ENCODE data around the gene LYPD6.
"Not testable (repeated sequence)": the region's sequence is repeated elsewhere in the genome, so short reads cannot be mapped to it uniquely, and the experiment has no call there.

LYPD6 gene

DNA sequence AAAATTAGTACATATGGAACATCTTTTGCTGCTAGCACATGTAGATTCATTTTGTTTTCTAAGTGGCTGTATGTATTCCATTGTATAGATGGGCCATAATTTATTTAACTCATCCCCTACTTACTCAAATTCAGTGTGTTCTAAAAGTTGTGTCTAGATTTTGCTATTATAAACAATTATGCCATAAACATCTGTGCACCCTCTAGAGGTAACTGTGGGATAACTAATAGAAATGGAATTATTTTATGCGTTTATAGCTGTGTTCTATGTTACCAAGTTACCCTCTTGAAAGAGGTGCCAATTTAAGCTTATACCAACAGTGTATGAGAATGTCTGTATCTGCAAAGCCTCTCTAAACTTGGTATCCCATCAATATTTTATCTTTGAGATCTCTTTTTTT is 156.8 kb downstream of the LYPD6 start:
- Histone ChIP-seq H3K4me1 (peaks cover 13% of the 10 kb centered on the region), H3K9me3 (ENCODE audit: control insufficient read depth, low read length) (no peaks in the 10 kb centered on the region), H3K4me3 (ENCODE audit: low read depth, low read length) (no peak overlapping the region), H3K36me3 (ENCODE audit: control insufficient read depth, insufficient read depth, low read length) (no peaks in the 10 kb centered on the region), H2AFZ (no peak overlapping the region), H3K27me3 (ENCODE audit: control insufficient read depth, insufficient read depth, low read length) (no peaks in the 10 kb centered on the region), H3K79me2 (no peaks in the 10 kb centered on the region), H3K9ac (no peak overlapping the region), H3K4me2 (ENCODE audit: low read length) (no peak overlapping the region), H3K27ac (no peak overlapping the region)
- TF ChIP-seq, protein P1, sequence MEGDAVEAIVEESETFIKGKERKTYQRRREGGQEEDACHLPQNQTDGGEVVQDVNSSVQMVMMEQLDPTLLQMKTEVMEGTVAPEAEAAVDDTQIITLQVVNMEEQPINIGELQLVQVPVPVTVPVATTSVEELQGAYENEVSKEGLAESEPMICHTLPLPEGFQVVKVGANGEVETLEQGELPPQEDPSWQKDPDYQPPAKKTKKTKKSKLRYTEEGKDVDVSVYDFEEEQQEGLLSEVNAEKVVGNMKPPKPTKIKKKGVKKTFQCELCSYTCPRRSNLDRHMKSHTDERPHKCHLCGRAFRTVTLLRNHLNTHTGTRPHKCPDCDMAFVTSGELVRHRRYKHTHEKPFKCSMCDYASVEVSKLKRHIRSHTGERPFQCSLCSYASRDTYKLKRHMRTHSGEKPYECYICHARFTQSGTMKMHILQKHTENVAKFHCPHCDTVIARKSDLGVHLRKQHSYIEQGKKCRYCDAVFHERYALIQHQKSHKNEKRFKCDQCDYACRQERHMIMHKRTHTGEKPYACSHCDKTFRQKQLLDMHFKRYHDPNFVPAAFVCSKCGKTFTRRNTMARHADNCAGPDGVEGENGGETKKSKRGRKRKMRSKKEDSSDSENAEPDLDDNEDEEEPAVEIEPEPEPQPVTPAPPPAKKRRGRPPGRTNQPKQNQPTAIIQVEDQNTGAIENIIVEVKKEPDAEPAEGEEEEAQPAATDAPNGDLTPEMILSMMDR (IDR thresholded peaks at IDR 0.05): peak; percentile 19

DNA sequence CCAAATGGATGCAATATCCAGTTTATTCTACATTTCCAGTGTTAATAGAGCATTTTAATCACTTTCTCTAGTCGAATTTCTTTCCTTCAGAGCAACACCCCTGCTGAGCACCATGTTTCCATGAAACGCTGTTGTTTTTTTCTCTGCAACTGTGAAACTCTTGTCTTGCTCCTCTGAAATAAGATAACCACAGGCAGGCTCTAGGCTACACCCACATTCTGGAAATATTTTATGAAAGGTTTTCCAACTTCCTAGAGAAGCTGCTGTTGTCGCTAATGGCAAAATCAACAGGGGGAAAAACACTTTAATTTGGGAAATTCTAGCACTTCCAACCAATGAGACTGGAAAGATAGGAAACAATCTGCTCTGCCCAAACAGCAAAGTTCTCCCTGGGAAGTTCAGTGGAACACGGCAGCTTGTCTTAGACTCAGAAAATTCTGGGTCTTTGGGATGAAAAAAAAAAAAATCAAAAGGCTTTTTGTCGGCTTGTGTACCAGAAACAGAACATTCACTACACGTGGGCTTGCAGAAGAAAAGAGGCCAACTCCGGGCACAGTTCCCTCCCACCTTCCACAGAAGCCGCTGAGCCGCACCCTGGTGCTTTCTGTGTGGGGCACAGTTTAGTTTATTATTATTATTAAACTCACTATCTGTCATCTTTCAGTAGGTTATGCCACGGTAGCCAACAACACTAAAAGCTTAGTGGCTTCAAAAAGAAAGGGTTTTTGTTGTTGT is 158.5 kb downstream of the LYPD6 start:
- peaks cover 13% of the 10 kb centered on the region for H3K4me1 ChIP-seq
- H3K27ac ChIP-seq: no peak overlapping the region
- no peaks in the 10 kb centered on the region for H3K9me3 ChIP-seq (ENCODE audit: control insufficient read depth, low read length)
- H3K79me2 ChIP-seq: no peaks in the 10 kb centered on the region
- H3K4me2 ChIP-seq (ENCODE audit: low read length): no peak overlapping the region
- H3K36me3 ChIP-seq (ENCODE audit: control insufficient read depth, insufficient read depth, low read length): no peaks in the 10 kb centered on the region
- no peak overlapping the region for H2AFZ ChIP-seq
- TF ChIP-seq, protein P1 (IDR thresholded peaks at IDR 0.05): no peak
- no peaks in the 10 kb centered on the region for H3K27me3 ChIP-seq (ENCODE audit: control insufficient read depth, insufficient read depth, low read length)
- no peak overlapping the region for H3K9ac ChIP-seq
- H3K4me3 ChIP-seq (ENCODE audit: low read depth, low read length): no peak overlapping the region

DNA sequence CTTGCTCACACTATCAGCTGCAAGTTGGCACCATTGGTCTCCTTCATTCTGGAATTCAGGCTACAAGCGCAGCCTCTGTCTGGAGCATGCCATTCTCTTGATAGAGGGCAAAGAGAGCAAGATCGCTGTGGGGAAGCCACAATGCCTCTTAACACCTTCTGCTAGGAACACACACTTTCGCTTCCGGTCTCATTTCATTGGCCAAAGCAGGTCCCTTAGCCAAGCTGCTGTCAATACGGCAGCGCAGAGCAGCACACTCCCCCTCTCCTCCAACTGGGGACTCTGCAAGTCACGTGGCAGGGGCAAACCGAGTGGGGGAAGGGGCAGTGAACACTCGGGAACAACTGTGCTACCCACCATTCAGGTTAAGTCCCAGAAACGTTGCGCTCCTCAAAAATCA is 159.1 kb downstream of the LYPD6 start:
- H3K27me3 ChIP-seq (ENCODE audit: control insufficient read depth, insufficient read depth, low read length): no peaks in the 10 kb centered on the region
- H2AFZ ChIP-seq: no peak overlapping the region
- no peaks in the 10 kb centered on the region for H3K79me2 ChIP-seq
- H3K27ac ChIP-seq: no peak overlapping the region
- H3K4me1 ChIP-seq: peaks cover 13% of the 10 kb centered on the region
- H3K9me3 ChIP-seq (ENCODE audit: control insufficient read depth, low read length): no peaks in the 10 kb centered on the region
- H3K9ac ChIP-seq: no peak overlapping the region
- TF ChIP-seq, protein P1 (IDR thresholded peaks at IDR 0.05): no peak
- no peaks in the 10 kb centered on the region for H3K36me3 ChIP-seq (ENCODE audit: control insufficient read depth, insufficient read depth, low read length)
- H3K4me3 ChIP-seq (ENCODE audit: low read depth, low read length): no peak overlapping the region
- no peak overlapping the region for H3K4me2 ChIP-seq (ENCODE audit: low read length)

DNA sequence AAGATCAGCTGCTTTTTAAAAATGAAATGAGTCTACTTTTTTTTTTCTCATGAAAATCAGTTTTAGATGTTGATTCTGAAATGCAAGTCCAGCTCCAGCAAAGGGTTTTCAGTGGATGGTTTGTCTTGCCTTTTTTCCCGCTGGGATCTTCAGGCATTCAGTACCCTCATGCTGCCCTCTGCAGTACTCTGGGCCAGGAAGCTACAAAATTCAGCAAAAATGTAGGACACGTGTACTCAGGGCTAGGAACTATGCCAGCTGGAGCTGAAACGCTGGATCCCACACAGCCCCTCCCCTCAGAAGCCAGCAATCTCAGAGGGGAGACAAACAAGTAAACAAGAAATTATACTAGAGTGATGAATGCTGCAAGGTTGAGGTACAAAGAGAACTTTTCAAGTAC is 159.9 kb downstream of the LYPD6 start:
- no peaks in the 10 kb centered on the region for H3K79me2 ChIP-seq
- no peaks in the 10 kb centered on the region for H3K9me3 ChIP-seq (ENCODE audit: control insufficient read depth, low read length)
- peak overlapping the region; percentile 34 for H2AFZ ChIP-seq
- no peak overlapping the region for H3K9ac ChIP-seq
- TF ChIP-seq, protein P1 (IDR thresholded peaks at IDR 0.05): peak; percentile 27
- H3K4me3 ChIP-seq (ENCODE audit: low read depth, low read length): no peak overlapping the region
- H3K27me3 ChIP-seq (ENCODE audit: control insufficient read depth, insufficient read depth, low read length): no peaks in the 10 kb centered on the region
- H3K36me3 ChIP-seq (ENCODE audit: control insufficient read depth, insufficient read depth, low read length): no peaks in the 10 kb centered on the region
- peaks cover 6% of the 10 kb centered on the region for H3K4me1 ChIP-seq
- H3K27ac ChIP-seq: no peak overlapping the region
- no peak overlapping the region for H3K4me2 ChIP-seq (ENCODE audit: low read length)

DNA sequence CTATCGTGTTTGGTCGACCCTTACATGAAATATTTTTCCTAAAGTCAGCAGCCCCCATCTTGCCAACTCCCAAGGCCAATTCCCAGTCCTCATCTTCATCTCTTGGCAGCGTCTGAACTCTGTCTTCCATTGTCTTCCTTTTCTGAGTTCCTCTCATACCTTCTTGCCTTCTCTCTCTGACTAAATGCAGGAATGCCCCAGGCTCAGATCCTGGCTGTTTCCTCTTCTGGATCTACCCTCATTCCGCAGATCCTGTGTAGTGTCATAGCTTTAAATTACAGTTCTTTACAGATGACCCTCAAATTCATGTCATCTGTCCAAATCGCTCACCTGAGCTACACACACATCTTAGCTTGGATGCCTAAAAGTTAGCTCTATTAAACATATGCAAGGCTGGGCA is 162.5 kb downstream of the LYPD6 start:
- Histone ChIP-seq H3K79me2 (no peaks in the 10 kb centered on the region), H2AFZ (no peak overlapping the region), H3K9ac (no peak overlapping the region), H3K4me2 (ENCODE audit: low read length) (no peak overlapping the region), H3K27me3 (ENCODE audit: control insufficient read depth, insufficient read depth, low read length) (no peaks in the 10 kb centered on the region), H3K27ac (no peak overlapping the region), H3K36me3 (ENCODE audit: control insufficient read depth, insufficient read depth, low read length) (no peaks in the 10 kb centered on the region), H3K4me3 (ENCODE audit: low read depth, low read length) (no peak overlapping the region), H3K4me1 (peaks cover 4% of the 10 kb centered on the region), H3K9me3 (ENCODE audit: control insufficient read depth, low read length) (no peaks in the 10 kb centered on the region)
- TF ChIP-seq, protein P1 (IDR thresholded peaks at IDR 0.05): no peak

DNA sequence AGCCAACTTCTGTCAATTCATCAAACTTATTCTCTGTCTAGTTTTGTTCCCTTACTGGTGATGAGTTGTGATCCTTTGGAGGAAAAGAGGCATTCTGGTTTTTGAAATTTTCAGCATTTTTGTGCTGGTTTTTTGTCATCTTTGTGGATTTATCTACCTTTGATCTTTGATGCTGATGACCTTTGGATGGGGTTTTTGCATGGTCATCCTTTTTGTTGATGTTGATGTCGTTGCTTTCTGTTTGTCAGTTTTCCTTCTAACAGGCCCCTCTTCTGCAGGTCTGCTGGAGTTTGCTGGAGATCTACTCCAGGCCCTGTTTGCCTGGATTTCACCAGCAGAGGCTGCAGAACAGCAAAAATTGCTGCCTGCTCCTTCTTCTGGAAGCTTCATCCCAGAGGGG is 168.8 kb downstream of the LYPD6 start:
- not testable (repeated sequence) for H3K27ac ChIP-seq; H3K9me3 ChIP-seq (ENCODE audit: control insufficient read depth, low read length); H3K27me3 ChIP-seq (ENCODE audit: control insufficient read depth, insufficient read depth, low read length); H3K4me3 ChIP-seq (ENCODE audit: low read depth, low read length); H3K4me1 ChIP-seq; H3K36me3 ChIP-seq (ENCODE audit: control insufficient read depth, insufficient read depth, low read length); H3K4me2 ChIP-seq (ENCODE audit: low read length); H2AFZ ChIP-seq; H3K79me2 ChIP-seq; H3K9ac ChIP-seq

DNA sequence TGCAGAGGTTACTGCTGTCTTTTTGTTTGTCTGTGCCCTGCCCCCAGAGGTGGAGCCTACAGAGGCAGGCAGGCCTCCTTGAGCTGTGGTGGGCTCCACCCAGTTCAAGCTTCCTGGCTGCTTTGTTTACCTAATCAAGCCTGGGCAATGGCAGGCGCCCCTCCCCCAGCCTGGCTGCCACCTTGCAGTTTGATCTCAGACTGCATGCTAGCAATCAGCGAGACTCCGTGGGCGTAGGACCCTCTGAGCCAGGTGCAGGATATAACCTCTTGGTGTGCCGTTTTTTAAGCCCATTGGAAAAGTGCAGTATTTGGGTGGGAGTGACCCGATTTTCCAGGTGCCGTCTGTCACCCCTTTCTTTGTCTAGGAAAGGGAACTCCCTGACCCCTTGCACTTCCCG is 176.4 kb downstream of the LYPD6 start:
- not testable (repeated sequence) for H3K4me3 ChIP-seq (ENCODE audit: low read depth, low read length); H3K4me2 ChIP-seq (ENCODE audit: low read length); H3K9ac ChIP-seq; H3K79me2 ChIP-seq; H3K4me1 ChIP-seq; H3K36me3 ChIP-seq (ENCODE audit: control insufficient read depth, insufficient read depth, low read length); H2AFZ ChIP-seq; H3K9me3 ChIP-seq (ENCODE audit: control insufficient read depth, low read length); H3K27ac ChIP-seq; H3K27me3 ChIP-seq (ENCODE audit: control insufficient read depth, insufficient read depth, low read length)
